Measurements from ENCODE around the gene ANKRD13D. TPM values are rescaled to one million over a fixed set of nuclear protein-coding genes. Genes with fewer than 3 reads are reported as not detected.
A peak's percentile ranks its signal among the peaks of the same experiment; 100 is the strongest.

Gene ANKRD13D
- total and polyA plus RNA-seq, 11 donors = 7.6 to 43.6 (median 12.8) TPM

DNA sequence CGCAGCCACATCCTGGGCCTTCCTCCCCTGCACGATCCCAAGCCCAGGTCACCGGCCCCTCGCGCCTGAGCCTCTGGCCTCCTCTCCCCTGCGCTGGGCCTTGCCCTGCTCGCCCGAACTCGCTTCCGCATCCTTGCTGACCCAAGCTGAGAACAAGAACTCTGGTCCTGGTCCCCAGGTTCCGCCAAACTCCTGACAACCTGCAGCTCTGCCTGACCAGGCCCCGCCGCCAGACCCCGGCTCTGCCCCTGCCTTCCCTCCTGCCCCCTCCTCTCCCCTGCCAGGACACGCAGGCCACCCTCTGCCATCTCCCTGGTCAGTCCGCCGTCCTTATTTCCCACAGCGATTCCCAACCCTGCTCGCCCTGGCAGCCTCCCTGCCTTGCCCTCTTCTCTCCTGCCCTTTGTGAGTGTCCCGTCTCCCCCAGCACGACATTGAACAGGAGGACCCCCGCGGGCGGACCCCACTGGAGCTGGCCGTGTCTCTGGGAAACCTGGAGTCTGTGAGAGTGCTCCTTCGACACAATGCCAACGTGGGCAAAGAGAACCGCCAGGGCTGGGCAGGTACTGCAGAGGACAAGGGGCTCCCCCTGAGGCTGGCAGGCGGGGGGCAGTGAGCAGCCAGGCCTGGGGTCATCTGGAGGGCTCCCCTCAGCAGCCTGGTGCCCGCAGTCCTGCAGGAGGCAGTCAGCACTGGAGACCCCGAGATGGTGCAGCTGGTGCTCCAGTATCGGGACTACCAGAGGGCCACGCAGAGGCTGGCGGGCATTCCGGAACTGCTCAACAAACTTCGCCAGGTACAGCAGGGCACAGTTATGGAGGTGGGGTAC lies 762 bp downstream of the ANKRD13D start:
- Histone ChIP-seq H3K36me3 (peaks cover 3 to 75% (median 42%) of the 10 kb centered on the region in 9 donors), H3K9me3 (no peaks in the 10 kb centered on the region), H3K27me3 (no peaks in the 10 kb centered on the region), H3K27ac (peak overlapping the region in 11 of 12 donors; percentile 76 to 100 (median 95)), H3K4me1 (peaks cover 5 to 81% (median 31%) of the 10 kb centered on the region in 12 donors), H3K4me3 (peak overlapping the region; percentile 68 to 95 (median 86))
- TF ChIP-seq, protein P1, sequence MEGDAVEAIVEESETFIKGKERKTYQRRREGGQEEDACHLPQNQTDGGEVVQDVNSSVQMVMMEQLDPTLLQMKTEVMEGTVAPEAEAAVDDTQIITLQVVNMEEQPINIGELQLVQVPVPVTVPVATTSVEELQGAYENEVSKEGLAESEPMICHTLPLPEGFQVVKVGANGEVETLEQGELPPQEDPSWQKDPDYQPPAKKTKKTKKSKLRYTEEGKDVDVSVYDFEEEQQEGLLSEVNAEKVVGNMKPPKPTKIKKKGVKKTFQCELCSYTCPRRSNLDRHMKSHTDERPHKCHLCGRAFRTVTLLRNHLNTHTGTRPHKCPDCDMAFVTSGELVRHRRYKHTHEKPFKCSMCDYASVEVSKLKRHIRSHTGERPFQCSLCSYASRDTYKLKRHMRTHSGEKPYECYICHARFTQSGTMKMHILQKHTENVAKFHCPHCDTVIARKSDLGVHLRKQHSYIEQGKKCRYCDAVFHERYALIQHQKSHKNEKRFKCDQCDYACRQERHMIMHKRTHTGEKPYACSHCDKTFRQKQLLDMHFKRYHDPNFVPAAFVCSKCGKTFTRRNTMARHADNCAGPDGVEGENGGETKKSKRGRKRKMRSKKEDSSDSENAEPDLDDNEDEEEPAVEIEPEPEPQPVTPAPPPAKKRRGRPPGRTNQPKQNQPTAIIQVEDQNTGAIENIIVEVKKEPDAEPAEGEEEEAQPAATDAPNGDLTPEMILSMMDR (IDR thresholded peaks at IDR 0.05) = no peak
- no peak for TF ChIP-seq POLR2A (IDR thresholded peaks at IDR 0.05)
- DNase-seq = peak in 3 of 5 donors; percentile 43 to 83 (median 55)
- 33 to 40% (median 34%) methylated on average over 27 to 36 of the region's 36 CpGs for WGBS, 4 donors
- intact Hi-C loops (cut with DNase I) = loop anchor here in 5 of 10 donors (1.0 to 2.0 kb wide), 6 partner anchors 13 to 28 kb away; partner anchors contain the start of genes GRK2 (in 3 of the 5) and SSH3 (in 1 of the 5)
- peak in 2 of 4 donors; percentile 0 to 9 for ATAC-seq

DNA sequence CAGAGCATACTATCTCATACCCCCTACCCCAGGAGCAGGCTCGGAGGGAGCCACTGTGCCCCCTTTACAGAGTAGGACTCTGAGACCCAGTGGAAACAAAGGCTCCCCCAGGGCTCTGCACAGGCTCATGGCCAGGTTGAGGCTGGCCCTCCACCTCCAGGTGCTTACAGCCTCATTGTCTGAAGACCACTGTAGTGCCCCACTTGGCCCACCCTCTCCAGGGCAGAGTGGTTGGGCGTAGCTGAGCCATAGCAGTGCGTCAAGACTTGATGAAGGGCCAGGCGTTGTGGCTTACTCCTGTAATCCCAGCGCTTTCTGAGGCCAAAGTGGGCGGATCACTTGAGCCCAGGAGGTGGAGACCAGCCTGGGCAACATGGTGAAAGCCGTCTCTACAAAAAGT lies 1.7 kb downstream of the ANKRD13D start:
- H3K27ac ChIP-seq = peak overlapping the region in 4 of 12 donors; percentile 47 to 100 (median 86)
- H3K4me1 ChIP-seq = peaks cover 5 to 72% (median 30%) of the 10 kb centered on the region in 12 donors
- H3K27me3 ChIP-seq = no peaks in the 10 kb centered on the region
- H3K9me3 ChIP-seq = peaks cover 0 to 7% (median 4%) of the 10 kb centered on the region in 12 donors
- H3K36me3 ChIP-seq = peaks cover 0 to 75% (median 34%) of the 10 kb centered on the region in 9 donors
- DNase-seq (peak in 3 of 5 donors; percentile 53 to 67 (median 67)), ATAC-seq (no peak)
- intact Hi-C loops (cut with DNase I) = no loop called here
- WGBS, 4 donors = 82 to 89% (median 87%) methylated on average over 4 to 7 of the region's 7 CpGs
- H3K4me3 ChIP-seq = peak overlapping the region in 5 of 12 donors; percentile 70 to 89 (median 87)
- TF ChIP-seq POLR2A (IDR thresholded peaks at IDR 0.05) = no peak
- TF ChIP-seq, protein P1 (IDR thresholded peaks at IDR 0.05) = no peak

DNA sequence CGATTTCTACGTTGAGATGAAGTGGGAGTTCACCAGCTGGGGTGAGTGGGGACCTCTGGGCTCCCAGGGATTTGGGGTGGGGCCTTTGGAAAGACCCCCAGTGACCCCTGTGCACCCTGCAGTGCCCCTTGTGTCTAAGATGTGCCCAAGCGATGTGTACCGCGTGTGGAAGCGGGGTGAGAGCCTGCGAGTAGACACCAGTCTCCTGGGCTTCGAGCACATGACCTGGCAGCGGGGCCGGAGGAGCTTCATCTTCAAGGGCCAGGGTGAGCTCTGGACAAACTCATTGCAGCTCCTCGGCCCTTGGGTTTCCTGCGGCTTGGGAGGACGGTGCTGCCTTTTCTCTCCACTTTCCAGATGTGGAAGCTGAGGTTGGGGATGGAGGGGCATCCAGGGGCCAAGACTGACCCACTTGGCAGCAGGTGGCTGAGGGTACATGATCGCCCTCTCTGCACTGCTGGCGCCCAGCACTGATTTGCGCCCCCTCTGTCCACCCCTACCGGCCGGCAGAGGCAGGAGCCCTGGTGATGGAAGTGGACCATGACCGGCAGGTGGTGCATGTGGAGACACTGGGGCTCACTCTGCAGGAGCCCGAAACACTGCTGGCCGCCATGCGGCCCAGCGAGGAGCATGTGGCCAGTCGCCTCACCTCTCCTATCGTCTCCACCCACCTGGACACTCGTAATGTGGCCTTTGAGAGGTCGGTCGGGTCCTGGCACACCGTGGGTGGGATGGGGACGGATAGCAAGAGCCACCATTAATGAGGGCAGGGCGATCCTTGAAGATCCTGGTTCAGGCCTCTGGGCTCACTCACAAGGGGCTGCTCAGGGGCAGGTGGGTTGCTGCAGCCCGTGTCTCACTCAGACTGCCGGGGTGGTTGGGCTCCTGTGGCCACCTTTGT lies 2.6 kb downstream of the ANKRD13D start:
- Histone ChIP-seq H3K9me3 (peaks cover 0 to 11% (median 7%) of the 10 kb centered on the region in 12 donors), H3K27me3 (no peaks in the 10 kb centered on the region), H3K27ac (peak overlapping the region in 1 of 12 donors; percentile 100), H3K4me3 (no peak overlapping the region), H3K36me3 (peaks cover 0 to 74% (median 31%) of the 10 kb centered on the region in 9 donors), H3K4me1 (peaks cover 5 to 63% (median 28%) of the 10 kb centered on the region in 12 donors)
- intact Hi-C loops (cut with DNase I) = no loop called here
- no peak for ATAC-seq
- WGBS, 4 donors = 89 to 94% (median 92%) methylated on average over 20 to 33 of the region's 33 CpGs
- TF ChIP-seq, protein P1 (IDR thresholded peaks at IDR 0.05) = no peak
- TF ChIP-seq POLR2A (IDR thresholded peaks at IDR 0.05) = no peak
- peak in 3 of 5 donors; percentile 26 to 55 (median 32) for DNase-seq

Data from heart left ventricle (tissue), 16 donors.